K562 (cell line): Measurements from ENCODE around the gene PPIL1. TPM values are rescaled to one million over a fixed set of nuclear protein-coding genes. Genes with fewer than 3 reads are reported as not detected.
A peak's percentile ranks its signal among the peaks of the same experiment; 100 is the strongest.

Experiments
- BDP1 ChIP-seq: IDR thresholded peaks from 3 replicates; pipeline ENCODE4 v1.6.1; 2011; ENCODE audit not compliant: insufficient read length, insufficient read depth
- CBX5 ChIP-seq: IDR thresholded peaks from 2 replicates; pipeline ENCODE4 v1.6.1; 2014; ENCODE audit warnings: low read depth, borderline replicate concordance
- CBX8 ChIP-seq: fragments of 200-600 bp; sonication (generic); IDR thresholded peaks from 2 replicates; pipeline ENCODE4 v1.6.1; 2012; ENCODE audit warnings: borderline replicate concordance, mixed run types, low read depth, mild to moderate bottlenecking, moderate library complexity, mixed read lengths, low read length, control low read depth, inconsistent platforms; ENCODE audit not compliant: poor library complexity, severe bottlenecking; ENCODE audit errors: extremely low read depth
- CHCHD3 ChIP-seq: fragments of 250-450 bp; sonication (Bioruptor Pico); IDR thresholded peaks from 2 replicates; pipeline ENCODE4 v2.1.2; 2022; ENCODE audit warnings: mild to moderate bottlenecking
- EWSR1 ChIP-seq: fragments of 450-650 bp; IDR thresholded peaks from 2 replicates; pipeline ENCODE4 v1.6.1; 2018; ENCODE audit warnings: borderline replicate concordance, mild to moderate bottlenecking, low read depth, moderate library complexity; ENCODE audit not compliant: partially characterized antibody
- FOS ChIP-seq: IDR thresholded peaks from 3 replicates; pipeline ENCODE4 v1.6.1; 2011; ENCODE audit not compliant: insufficient read length; ENCODE audit errors: extremely low read depth
- HMGN3 ChIP-seq: IDR thresholded peaks from 2 replicates; pipeline ENCODE4 v1.6.1; 2011; ENCODE audit warnings: borderline replicate concordance, low read depth, mild to moderate bottlenecking, mixed read lengths, low read length; ENCODE audit not compliant: insufficient read length; ENCODE audit errors: extremely low read depth
- HOXB6 ChIP-seq: fragments of 250-450 bp; sonication (Bioruptor Pico); IDR thresholded peaks from 2 replicates; pipeline ENCODE4 v1.5.1; 2022; ENCODE audit warnings: mild to moderate bottlenecking, borderline replicate concordance
- KDM5B ChIP-seq: fragments of 200-600 bp; sonication (generic); IDR thresholded peaks from 2 replicates; pipeline ENCODE4 v1.6.1; 2012; ENCODE audit warnings: low read depth, mild to moderate bottlenecking, moderate library complexity, low read length, control low read depth, inconsistent platforms; ENCODE audit not compliant: insufficient replicate concordance
- MEF2D ChIP-seq: conservative IDR thresholded peaks from 2 replicates; pipeline ENCODE4 v1.6.1; 2016; ENCODE audit warnings: low read depth, missing genetic modification characterization, missing compliant biosample characterization
- MTA3 ChIP-seq: fragments of 450-650 bp; formaldehyde crosslinking; IDR thresholded peaks from 2 replicates; pipeline ENCODE4 v1.6.1; 2017; ENCODE audit warnings: mild to moderate bottlenecking, borderline replicate concordance
- PHF20 ChIP-seq: fragments of 450-650 bp; IDR thresholded peaks from 2 replicates; pipeline ENCODE4 v1.6.1; 2018; ENCODE audit not compliant: partially characterized antibody
- RERE ChIP-seq: sonication (generic); formaldehyde crosslinking; IDR thresholded peaks from 2 replicates; pipeline ENCODE4 v1.8.0; 2023; ENCODE audit warnings: missing genetic modification reagents, mild to moderate bottlenecking, borderline replicate concordance
- SP1 ChIP-seq: sonication (generic); formaldehyde crosslinking; IDR thresholded peaks from 2 replicates; pipeline ENCODE4 v1.8.1; 2022; ENCODE audit warnings: mild to moderate bottlenecking, missing genetic modification reagents
- SUPT5H ChIP-seq: fragments of 450-650 bp; IDR thresholded peaks from 2 replicates; pipeline ENCODE4 v1.6.1; 2016
- TCF15 ChIP-seq: fragments of 250-450 bp; sonication (Bioruptor Pico); IDR thresholded peaks from 2 replicates; pipeline ENCODE4 v1.8.0; 2022; ENCODE audit warnings: moderate library complexity, mild to moderate bottlenecking, inconsistent platforms
- ZBTB26 ChIP-seq: fragments of 450-650 bp; formaldehyde crosslinking; IDR thresholded peaks from 2 replicates; pipeline ENCODE4 v1.4.0; 2022; ENCODE audit warnings: missing genetic modification characterization
- ZC3H4 ChIP-seq: sonication (generic); formaldehyde crosslinking; IDR thresholded peaks from 2 replicates; pipeline ENCODE4 v1.9.0; 2021; ENCODE audit warnings: missing genetic modification reagents, borderline replicate concordance
- ZNF175 ChIP-seq: fragments of 200-800 bp; sonication (Bioruptor generic); IDR thresholded peaks from 2 replicates; pipeline ENCODE4 v1.6.1; 2016; ENCODE audit warnings: low read depth, mild to moderate bottlenecking, missing genetic modification characterization, missing compliant biosample characterization
- ZNF551 ChIP-seq: fragments of 250-450 bp; sonication (Bioruptor Pico); IDR thresholded peaks from 2 replicates; pipeline ENCODE4 v1.5.0; 2021; ENCODE audit warnings: mild to moderate bottlenecking, moderate library complexity
- polyA plus RNA-seq, 8 experiments: library from polyadenylated mRNA; depleted of rRNA in 4 of 8; stranded (reverse) in 5 of 8; unstranded in 3 of 8; fragments of >200 nt; fragmentation: Nextera tagmentation in 2 of 8; fragmentation: Illumina TruSeq in 1 of 8; extraction: Ambion mirVana in 2 of 8; extraction: Trizol in 1 of 8; gene quantifications; 2 replicates each; pipeline versions ENCODE4 v1.2.1 to v1.2.3, GENCODE V29; 2011 to 2014; ENCODE audit warnings: inconsistent platforms in 1 of 8, missing spikeins in 1 of 8
- total RNA-seq, 7 experiments: library from RNA; depleted of rRNA in 6 of 7; stranded (reverse); fragments of >200 nt in 6 of 7; fragmentation: Illumina TruSeq in 2 of 7; extraction: Trizol in 2 of 7; gene quantifications; 2 replicates each; pipeline versions ENCODE4 v1.2.1 to v1.2.3, GENCODE V29; 2011 to 2021; ENCODE audit warnings: low replicate concordance in 1 of 7
- TF ChIP-seq, protein P1 (sequence below): fragments of 250-450 bp; sonication (Bioruptor Pico); IDR thresholded peaks from 2 replicates; pipeline ENCODE4 v1.8.0; 2022; ENCODE audit warnings: inconsistent platforms, mild to moderate bottlenecking, moderate library complexity, borderline replicate concordance

Gene PPIL1
- total and polyA plus RNA-seq, 9 of the 15 experiments (the other 6 are each of a cell fraction or from before 2014, with no cell fraction given): 65.8 to 205 (median 130) TPM

GRCh38 chr6:36884610-36885009, 10.0 kb upstream of the PPIL1 start (continued):
- no peak for TF ChIP-seq EWSR1
- TF ChIP-seq MTA3: no peak
- no peak for TF ChIP-seq CBX8
- peak; percentile 84 for TF ChIP-seq ZNF175 (CRISPR knock-in tag)
- no peak for TF ChIP-seq HMGN3
- TF ChIP-seq FOS: no peak
- no peak for TF ChIP-seq HOXB6
- TF ChIP-seq PHF20: no peak
- no peak for TF ChIP-seq ZNF551
- no peak for TF ChIP-seq BDP1
- no peak for TF ChIP-seq KDM5B
- no peak for TF ChIP-seq SP1 (CRISPR knock-in tag)
- TF ChIP-seq, protein P1, sequence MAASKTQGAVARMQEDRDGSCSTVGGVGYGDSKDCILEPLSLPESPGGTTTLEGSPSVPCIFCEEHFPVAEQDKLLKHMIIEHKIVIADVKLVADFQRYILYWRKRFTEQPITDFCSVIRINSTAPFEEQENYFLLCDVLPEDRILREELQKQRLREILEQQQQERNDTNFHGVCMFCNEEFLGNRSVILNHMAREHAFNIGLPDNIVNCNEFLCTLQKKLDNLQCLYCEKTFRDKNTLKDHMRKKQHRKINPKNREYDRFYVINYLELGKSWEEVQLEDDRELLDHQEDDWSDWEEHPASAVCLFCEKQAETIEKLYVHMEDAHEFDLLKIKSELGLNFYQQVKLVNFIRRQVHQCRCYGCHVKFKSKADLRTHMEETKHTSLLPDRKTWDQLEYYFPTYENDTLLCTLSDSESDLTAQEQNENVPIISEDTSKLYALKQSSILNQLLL (CRISPR knock-in tag): no peak
- TF ChIP-seq RERE: no peak
- TF ChIP-seq CHCHD3 (CRISPR knock-in tag): no peak
- no peak for TF ChIP-seq ZC3H4 (CRISPR knock-in tag)
- peak; percentile 95 for TF ChIP-seq MEF2D (tag)
- peak; percentile 42; the same call in 1 of the 2 replicates for TF ChIP-seq TCF15 (CRISPR knock-in tag)
- TF ChIP-seq SUPT5H: no peak
- no peak for TF ChIP-seq CBX5
- 0 out of 2 replicates have a peak, but pooled peaks have one; percentile 6 for TF ChIP-seq ZBTB26 (CRISPR knock-in tag)
